GM12873 (cell line): ENCODE measurements around the gene TBX1.

Experiments used
- CTCF ChIP-seq: IDR thresholded peaks from 2 replicates; pipeline ENCODE4 v1.5.1; 2012; ENCODE audit warnings: low read depth, mild to moderate bottlenecking, moderate library complexity, low read length, control low read depth; ENCODE audit not compliant: insufficient read depth; ENCODE audit errors: missing control alignments

The TBX1 gene

GRCh38 chr22:19800306-19800705, 39.7 kb downstream of the TBX1 start:
- no peak for TF ChIP-seq CTCF

- no peak for TF ChIP-seq CTCF
Observed at GRCh38 chr22:19800761-19801244, 40.2 kb downstream of the TBX1 start.

- no peak for TF ChIP-seq CTCF
Observed at GRCh38 chr22:19801340-19802000, 40.9 kb downstream of the TBX1 start.

- no peak for TF ChIP-seq CTCF
Observed at GRCh38 chr22:19802001-19802893, 41.7 kb downstream of the TBX1 start.

GRCh38 chr22:19802894-19803735, 42.5 kb downstream of the TBX1 start:
- no peak for TF ChIP-seq CTCF

- TF ChIP-seq CTCF: no peak
Observed at GRCh38 chr22:19803736-19804267, 43.2 kb downstream of the TBX1 start.
